GM23338 (cell line): Measurements from ENCODE around the gene CTTN.

Experiments
- CTCF ChIP-seq, 2 experiments: fragments of 200-600 bp in 1 of 2; sonication (generic) in 1 of 2; conservative IDR thresholded peaks; 2 replicates each; pipeline versions ENCODE4 v1.5.1 to v1.6.1; 2016 to 2017; ENCODE audit warnings: antibody characterized with exemption in 2 of 2, low read depth in 2 of 2, mild to moderate bottlenecking in 2 of 2, moderate library complexity in 1 of 2
- EZH2 ChIP-seq: fragments of 200-600 bp; sonication (generic); IDR thresholded peaks from one replicate; pipeline ENCODE4 v1.8.0; 2017; ENCODE audit warnings: antibody characterized with exemption, mild to moderate bottlenecking, low read depth; ENCODE audit not compliant: unreplicated experiment
- JUNB ChIP-seq: IDR thresholded peaks from one replicate; pipeline ENCODE4 v1.6.1; 2016; ENCODE audit warnings: antibody characterized with exemption; ENCODE audit not compliant: unreplicated experiment
- REST ChIP-seq: IDR thresholded peaks from one replicate; pipeline ENCODE4 v1.6.1; 2018; ENCODE audit warnings: antibody characterized with exemption; ENCODE audit not compliant: unreplicated experiment

GRCh38 chr11:70352100-70352499 is 46.2 kb upstream of the CTTN start:
- TF ChIP-seq CTCF (conservative IDR thresholded peaks at IDR 0.05; ENCODE audit: low read depth in 2 of 2) (no peak), EZH2 (no peak), JUNB (no peak), REST (no peak)
